ENCODE results near the gene AANAT. TPM values are rescaled to one million over a fixed set of nuclear protein-coding genes. Genes with fewer than 3 reads are reported as not detected.
A peak's percentile ranks its signal among the peaks of the same experiment; 100 is the strongest.
"Not testable (repeated sequence)": the region's sequence is repeated elsewhere in the genome, so short reads cannot be mapped to it uniquely, and the experiment has no call there.

Gene AANAT
- total RNA-seq, 1 experiment from 2014 or later, result 0.17 TPM

DNA sequence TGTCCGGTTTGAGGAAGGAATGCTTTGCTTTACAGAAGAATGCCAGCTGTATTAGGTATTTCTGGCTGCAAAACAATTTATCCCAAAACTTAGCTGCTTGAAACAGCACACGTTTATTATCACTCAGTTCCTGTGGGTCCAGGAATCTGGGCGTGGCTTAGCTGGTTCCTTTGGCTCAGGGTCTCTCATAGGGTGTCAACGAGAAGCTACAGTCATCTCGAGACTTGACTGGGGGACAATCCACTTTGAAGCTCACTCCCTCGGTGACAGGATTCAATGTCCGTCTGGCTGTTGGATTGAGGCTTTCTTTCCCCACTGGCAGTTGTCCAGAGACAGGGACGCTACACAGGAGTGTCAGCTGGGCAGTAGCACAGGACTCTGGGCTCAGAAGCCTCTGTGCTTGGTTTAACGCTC lies 43.4 kb downstream of the AANAT start:
- DNase-seq, result no peak
- H3K27me3 ChIP-seq (ENCODE audit: control insufficient read depth, insufficient read depth, low read length), result peaks cover 4% of the 10 kb centered on the region
- H3K36me3 ChIP-seq (replicated peaks; ENCODE audit: control insufficient read depth, insufficient read depth, low read length), result no peaks in the 10 kb centered on the region

DNA sequence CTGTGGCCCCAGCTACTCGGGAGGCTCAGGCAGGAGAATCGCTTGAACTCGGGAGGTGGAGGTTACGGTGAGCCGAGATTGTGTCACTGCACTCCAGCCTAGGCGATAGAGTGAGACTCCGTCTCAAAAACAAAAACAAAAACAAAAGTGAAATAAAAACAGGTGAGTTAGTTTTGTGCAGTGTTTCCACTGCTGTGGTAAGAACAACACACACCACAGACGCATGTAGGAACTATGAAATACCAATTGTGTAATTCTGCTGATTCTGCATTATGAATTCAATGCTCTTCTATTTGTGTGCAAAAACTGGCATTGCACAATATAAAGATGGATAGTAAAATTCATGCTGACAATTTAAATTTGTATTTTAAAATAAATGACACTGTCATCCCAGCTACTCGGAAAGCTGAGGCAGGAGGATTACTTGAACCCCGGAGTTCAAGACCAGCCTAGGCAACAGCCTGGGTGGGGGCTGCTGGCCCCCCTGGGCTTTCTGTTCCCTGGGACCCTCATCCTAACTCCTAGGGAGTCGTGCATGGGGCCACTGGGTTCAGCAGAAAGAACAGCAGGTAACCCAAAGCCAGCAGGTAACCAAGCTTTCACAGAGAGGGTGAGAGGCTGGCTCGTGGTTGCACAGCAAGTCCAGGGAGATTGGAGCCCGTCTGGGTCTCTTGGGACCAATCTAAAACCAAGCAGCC lies 44.4 kb downstream of the AANAT start:
- H3K4me3 ChIP-seq (ENCODE audit: insufficient read depth, low read depth, low read length), result no peak overlapping the region
- DNase-seq, result no peak
- peaks cover under 1% of the 10 kb centered on the region; the same call in 1 of the 2 replicates for H3K27me3 ChIP-seq (ENCODE audit: control insufficient read depth, insufficient read depth, low read length)
- no peaks in the 10 kb centered on the region for H3K36me3 ChIP-seq (replicated peaks; ENCODE audit: control insufficient read depth, insufficient read depth, low read length)

More for the DNA sequence above, 43.4 kb downstream of the AANAT start:
- H3K4me3 ChIP-seq (ENCODE audit: insufficient read depth, low read depth, low read length), result no peak overlapping the region

DNA sequence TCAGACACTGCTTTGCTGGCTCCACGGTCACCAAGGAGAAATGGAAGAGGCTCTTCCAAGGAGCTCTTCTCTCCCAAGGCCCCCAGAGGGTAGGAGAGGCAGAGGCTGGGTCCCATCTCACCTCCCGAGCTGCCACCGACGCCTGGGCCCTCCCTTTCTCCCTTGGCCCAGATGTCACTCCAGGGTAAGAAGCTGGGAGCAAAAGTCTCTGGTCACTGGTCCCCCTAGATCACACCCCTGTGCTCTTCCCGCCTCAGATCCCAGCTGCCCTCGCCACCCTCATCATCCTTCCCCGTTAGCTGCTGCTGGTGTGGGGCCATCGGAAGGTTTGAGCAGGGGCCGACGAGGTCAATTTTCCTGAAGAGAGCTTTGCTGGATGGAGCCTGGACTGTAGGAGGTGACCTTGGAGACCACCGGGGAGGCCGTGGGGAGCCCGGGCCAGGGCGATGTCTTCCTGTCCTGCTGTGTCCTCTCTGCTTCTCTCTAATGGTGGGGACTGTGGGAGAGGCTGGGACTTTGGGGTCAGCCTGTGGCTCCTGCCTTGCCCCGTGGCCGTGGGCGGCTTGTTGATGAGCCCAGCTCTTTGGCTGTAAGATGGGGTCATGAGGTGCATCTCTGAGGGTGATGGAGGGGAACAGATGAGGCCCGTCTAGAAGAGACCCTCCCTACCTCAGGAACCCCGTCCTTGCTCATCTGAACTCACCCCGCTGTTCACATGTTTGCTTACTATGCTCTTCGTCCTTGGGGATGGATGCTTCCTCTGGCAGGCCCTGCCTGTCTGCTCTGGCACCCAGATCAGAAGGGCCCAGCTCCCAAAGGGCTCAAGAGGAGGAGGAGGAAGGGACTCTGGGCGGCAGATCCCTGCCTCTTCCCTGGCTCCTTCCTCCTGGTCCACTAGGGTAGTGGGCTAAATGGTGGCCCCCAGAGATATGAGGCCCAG lies 45.2 kb downstream of the AANAT start:
- DNase-seq, result no peak
- H3K27me3 ChIP-seq (ENCODE audit: control insufficient read depth, insufficient read depth, low read length), result no peaks in the 10 kb centered on the region
- H3K36me3 ChIP-seq (replicated peaks; ENCODE audit: control insufficient read depth, insufficient read depth, low read length), result no peaks in the 10 kb centered on the region
- H3K4me3 ChIP-seq (ENCODE audit: insufficient read depth, low read depth, low read length), result no peak overlapping the region

DNA sequence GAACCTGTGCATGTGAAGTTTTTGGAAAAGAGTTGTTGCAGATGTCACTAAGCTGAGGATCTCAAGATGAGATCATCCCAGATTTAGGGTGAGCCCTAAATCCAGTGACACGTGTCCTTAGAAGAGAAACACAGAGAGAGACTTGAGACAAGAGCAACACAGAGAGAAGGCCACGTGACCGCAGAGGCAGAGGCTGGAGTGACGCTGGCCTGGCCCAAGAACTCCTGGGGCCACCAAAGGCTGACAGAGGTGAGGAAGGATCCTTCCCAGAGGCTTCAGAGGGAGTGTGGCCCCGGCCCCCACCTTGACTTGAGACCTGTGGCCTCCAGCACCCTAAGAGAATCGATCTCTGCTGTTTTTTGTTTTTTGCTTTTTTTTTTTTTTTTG lies 45.9 kb downstream of the AANAT start:
- Histone ChIP-seq H3K36me3 (replicated peaks; ENCODE audit: control insufficient read depth, insufficient read depth, low read length) (no peaks in the 10 kb centered on the region), H3K4me3 (ENCODE audit: insufficient read depth, low read depth, low read length) (no peak overlapping the region), H3K27me3 (ENCODE audit: control insufficient read depth, insufficient read depth, low read length) (no peaks in the 10 kb centered on the region)
- DNase-seq, result no peak

DNA sequence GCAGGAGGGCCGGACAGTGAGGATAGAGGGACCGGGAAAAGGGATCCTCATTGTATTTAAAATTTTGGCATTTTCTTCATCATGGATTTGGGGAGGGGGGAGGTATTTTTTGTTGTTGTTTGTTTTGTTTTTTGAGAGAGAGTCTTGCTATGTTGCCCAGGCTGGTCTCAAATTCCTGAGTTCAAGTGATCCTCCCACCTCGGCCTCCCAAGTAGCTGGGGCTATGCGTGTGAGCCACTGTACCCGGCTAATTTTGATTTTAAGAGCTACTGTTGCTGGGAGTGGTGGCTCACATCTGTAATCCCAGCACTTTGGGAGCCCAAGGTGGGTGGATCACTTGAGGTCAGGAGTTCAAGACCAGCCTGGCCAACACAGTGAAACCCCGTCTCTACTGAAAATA lies 47.0 kb downstream of the AANAT start:
- not testable (repeated sequence) for H3K27me3 ChIP-seq (ENCODE audit: control insufficient read depth, insufficient read depth, low read length); H3K36me3 ChIP-seq (replicated peaks; ENCODE audit: control insufficient read depth, insufficient read depth, low read length); H3K4me3 ChIP-seq (ENCODE audit: insufficient read depth, low read depth, low read length); DNase-seq

DNA sequence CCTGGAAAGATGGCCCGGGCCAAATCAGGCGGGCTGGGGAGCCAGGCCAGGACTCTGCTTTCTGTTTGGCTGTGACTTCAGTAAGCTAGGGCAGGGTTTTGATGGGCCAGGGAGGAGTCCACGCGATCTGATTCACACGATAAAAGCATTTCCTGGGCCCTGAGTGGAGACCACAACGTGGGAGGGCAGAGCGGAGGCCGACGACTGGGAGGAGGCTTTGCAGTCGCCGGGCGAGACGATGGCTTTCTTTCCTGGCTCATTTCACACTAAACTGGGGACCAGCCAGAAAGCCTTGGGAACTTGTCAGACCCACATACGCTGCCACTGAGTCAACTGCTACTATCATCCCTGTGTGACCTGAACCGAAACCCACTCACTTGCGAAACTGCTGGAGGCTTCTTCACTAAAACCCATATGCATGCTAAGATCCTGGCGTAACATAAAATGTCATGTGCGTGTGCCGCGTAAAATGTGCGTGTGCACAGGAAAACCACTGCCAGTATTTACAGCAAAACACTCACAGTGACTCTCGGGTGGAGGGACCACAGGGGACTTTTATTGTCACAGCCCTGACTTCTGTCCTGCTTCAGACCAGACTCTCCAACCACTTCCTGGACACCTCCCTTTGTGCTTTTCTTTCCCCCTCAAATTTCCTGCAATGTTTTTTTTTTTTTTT lies 48.0 kb downstream of the AANAT start:
- no peak overlapping the region for H3K4me3 ChIP-seq (ENCODE audit: insufficient read depth, low read depth, low read length)
- DNase-seq, result no peak
- no peaks in the 10 kb centered on the region for H3K36me3 ChIP-seq (replicated peaks; ENCODE audit: control insufficient read depth, insufficient read depth, low read length)
- no peaks in the 10 kb centered on the region for H3K27me3 ChIP-seq (ENCODE audit: control insufficient read depth, insufficient read depth, low read length)

DNA sequence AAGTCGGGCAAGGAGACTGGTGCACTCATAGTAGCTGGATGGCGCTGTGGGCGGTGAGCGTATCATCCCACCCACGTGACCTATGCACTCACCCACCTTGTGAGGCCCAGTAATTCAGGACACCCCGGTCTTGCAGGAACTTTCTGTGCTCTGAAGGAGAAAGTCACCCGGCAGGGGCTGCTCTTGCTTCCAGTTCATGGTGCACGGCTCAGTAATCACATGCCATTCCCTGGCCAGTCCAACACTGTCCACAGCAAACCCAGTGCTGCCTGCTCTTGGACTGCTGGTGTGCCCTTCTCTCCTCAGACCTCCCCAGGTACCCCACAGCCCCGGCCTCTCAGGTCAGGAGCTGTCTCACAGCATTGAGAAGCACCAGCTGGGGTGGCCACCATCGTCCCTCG lies 50.2 kb downstream of the AANAT start:
- Histone ChIP-seq H3K27me3 (ENCODE audit: control insufficient read depth, insufficient read depth, low read length) (no peaks in the 10 kb centered on the region), H3K4me3 (ENCODE audit: insufficient read depth, low read depth, low read length) (no peak overlapping the region), H3K36me3 (replicated peaks; ENCODE audit: control insufficient read depth, insufficient read depth, low read length) (no peaks in the 10 kb centered on the region)
- no peak for DNase-seq

DNA sequence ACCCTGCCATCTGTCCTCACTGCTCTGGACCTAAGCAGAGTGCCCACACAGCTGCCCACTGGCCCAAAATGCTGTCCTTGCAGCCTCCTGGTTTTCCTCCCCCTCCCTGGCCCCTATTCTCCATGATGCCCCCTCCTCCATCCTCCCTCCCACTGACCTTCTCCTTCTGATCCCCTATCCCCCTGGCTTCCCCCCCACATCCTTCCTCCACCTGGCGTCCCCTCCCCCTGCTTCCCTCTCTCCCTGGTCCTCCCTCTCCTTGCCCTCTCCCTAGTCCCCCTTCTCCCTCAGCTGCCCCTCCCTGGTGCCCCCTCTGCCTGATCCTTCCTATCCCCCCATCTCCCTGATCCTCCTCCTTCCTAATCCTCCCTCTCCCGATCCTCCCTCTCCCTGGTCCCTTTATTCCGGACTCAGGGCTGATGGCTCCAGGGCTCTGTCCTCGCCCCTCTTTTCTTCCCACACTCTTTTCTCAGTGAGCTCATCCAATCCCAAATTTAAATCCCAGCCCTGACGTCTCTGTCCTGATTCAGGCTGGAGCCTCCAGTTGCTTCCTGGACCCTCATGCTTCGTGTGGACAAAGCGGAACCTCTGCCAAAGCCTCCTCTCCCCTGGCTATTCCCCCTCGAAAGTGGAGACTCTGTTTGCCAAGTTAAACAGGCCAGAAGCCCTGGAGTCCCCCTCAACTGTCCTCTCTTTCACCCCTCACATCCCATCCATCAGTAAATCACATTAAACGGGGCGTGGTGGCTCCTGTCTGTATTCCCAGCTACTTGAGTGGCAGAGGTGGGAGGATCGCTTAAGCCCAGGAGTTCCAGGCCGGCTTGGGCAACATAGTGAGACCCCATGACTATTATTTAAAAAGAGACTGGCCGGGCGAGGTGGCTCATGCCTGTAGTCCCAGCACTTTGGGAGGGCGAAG lies 51.9 kb downstream of the AANAT start:
- Histone ChIP-seq H3K27me3 (ENCODE audit: control insufficient read depth, insufficient read depth, low read length) (peaks cover 3% of the 10 kb centered on the region), H3K4me3 (ENCODE audit: insufficient read depth, low read depth, low read length) (no peak overlapping the region), H3K36me3 (replicated peaks; ENCODE audit: control insufficient read depth, insufficient read depth, low read length) (no peaks in the 10 kb centered on the region)
- DNase-seq, result peak; percentile 59

Other genes starting within 250 kb of the AANAT start
- 4.2 and 5.6 TPM in 2 replicates for gene RNF157, start 227.1 kb upstream of the AANAT start, total RNA-seq (2014; rRNA removed; shearing (Covaris generic))
- 21.3 and 24.8 TPM in 2 replicates for gene UBALD2, start 202.3 kb upstream of the AANAT start, total RNA-seq (2014; rRNA removed; shearing (Covaris generic))
- gene QRICH2, start 159.3 kb upstream of the AANAT start, total RNA-seq (2014; rRNA removed; shearing (Covaris generic)), result 0.70 and 1.1 TPM in 2 replicates
- 51.9 and 56.8 TPM in 2 replicates for gene PRPSAP1, start 113.7 kb upstream of the AANAT start, total RNA-seq (2014; rRNA removed; shearing (Covaris generic))
- 1.9 and 4.8 TPM in 2 replicates for gene SPHK1, start 83.0 kb upstream of the AANAT start, total RNA-seq (2014; rRNA removed; shearing (Covaris generic))
- 52.2 and 58.7 TPM in 2 replicates for gene UBE2O, start 14.5 kb upstream of the AANAT start, total RNA-seq (2014; rRNA removed; shearing (Covaris generic))
- gene RHBDF2, start 33.8 kb downstream of the AANAT start, total RNA-seq (2014; rRNA removed; shearing (Covaris generic)), result 23.0 and 34.3 TPM in 2 replicates
- gene CYGB, start 70.1 kb downstream of the AANAT start, total RNA-seq (2014; rRNA removed; shearing (Covaris generic)), result 1.4 and 3.5 TPM in 2 replicates
- 0.70 and 0.83 TPM in 2 replicates for gene PRCD, start 72.4 kb downstream of the AANAT start, total RNA-seq (2014; rRNA removed; shearing (Covaris generic))
- 1.7 and 2.4 TPM in 2 replicates for gene ST6GALNAC2, start 118.3 kb downstream of the AANAT start, total RNA-seq (2014; rRNA removed; shearing (Covaris generic))
- not detected in 2 replicates for gene ST6GALNAC1, start 176.2 kb downstream of the AANAT start, total RNA-seq (2014; rRNA removed; shearing (Covaris generic))
- gene MXRA7, start 243.4 kb downstream of the AANAT start, total RNA-seq (2014; rRNA removed; shearing (Covaris generic)), result 38.2 and 59.3 TPM in 2 replicates